GM12874 (cell line): Measurements from ENCODE around the gene ARMH3.

Source experiments
- CTCF ChIP-seq: IDR thresholded peaks from 2 replicates; pipeline ENCODE4 v1.5.1; 2011; ENCODE audit warnings: low read depth, mild to moderate bottlenecking, control low read depth, low read length, moderate library complexity; ENCODE audit not compliant: insufficient read depth

ARMH3 gene

GRCh38 chr10:101940916-101941315, 115.1 kb downstream of the ARMH3 start:
- TF ChIP-seq CTCF, result no peak

GRCh38 chr10:101939729-101940128, 116.2 kb downstream of the ARMH3 start:
- no peak for TF ChIP-seq CTCF

GRCh38 chr10:101939008-101939648, 116.8 kb downstream of the ARMH3 start:
- no peak for TF ChIP-seq CTCF

- no peak for TF ChIP-seq CTCF
These were observed 117.5 kb downstream of the ARMH3 start for GRCh38 chr10:101938305-101939007.

GRCh38 chr10:101935431-101935830, 120.5 kb downstream of the ARMH3 start:
- TF ChIP-seq CTCF, result no peak

DNA sequence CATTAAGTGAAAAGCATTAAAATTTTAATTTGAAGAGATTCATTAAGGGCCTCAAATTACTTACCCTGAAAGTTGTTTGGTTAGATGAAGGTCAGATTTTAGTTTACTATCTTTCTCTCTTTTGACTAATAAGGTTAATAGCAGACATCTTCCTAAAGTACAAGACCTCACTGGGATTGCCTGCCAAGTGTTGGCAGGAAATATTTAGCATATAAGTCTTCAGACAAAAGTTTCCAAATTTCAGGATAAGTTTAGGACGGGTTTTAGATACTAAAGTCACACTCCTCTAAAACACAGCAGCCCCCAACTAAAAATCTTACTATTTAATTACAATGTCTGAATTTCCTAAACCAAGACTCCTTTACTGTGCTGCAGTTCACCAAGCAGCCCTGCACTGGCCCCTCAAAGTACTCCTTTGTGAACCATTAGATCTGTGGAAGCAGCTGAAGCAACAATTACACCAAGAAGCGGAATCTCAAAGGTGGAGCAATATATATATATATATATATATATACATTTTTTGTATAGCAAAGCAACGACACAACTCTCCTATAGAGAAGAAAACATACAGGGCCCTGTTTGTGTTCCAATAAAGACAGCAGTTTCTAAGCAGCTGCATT, 121.2 kb downstream of the ARMH3 start:
- no peak for TF ChIP-seq CTCF

GRCh38 chr10:101933976-101934375, 122.0 kb downstream of the ARMH3 start:
- no peak for TF ChIP-seq CTCF
